Pancreas (tissue), 10 donors: Measurements from ENCODE around the gene APP. TPM values are rescaled to one million over a fixed set of nuclear protein-coding genes. Genes with fewer than 3 reads are reported as not detected.

Experiments used
- ATAC-seq, 4 donors: fragments of 200-7000 bp; cut with Tn5 transposase; one replicate each; pipeline versions ENCODE4 v1.8.0 to v1.9.1; 2020; ENCODE audit warnings: mild to moderate bottlenecking in 4 of 4, moderate library complexity in 4 of 4
- DNase-seq, 6 donors: peaks; one replicate each; pipeline ENCODE4 v3.0.0-alpha.2; 2020
- FAIRE-seq: peaks from 2 replicates; lab custom pipeline; 2012; peaks lifted over from hg19 to GRCh38; lab: Jason Lieb, UNC
- H3K27ac ChIP-seq, 4 donors: fragments of 200-600 bp; sonication (generic); 1 replicate in 3 of 4; 2 replicates in 1 of 4; pipeline versions ENCODE4 v1.5.0 to v1.8.0; 2020
- H3K27me3 ChIP-seq, 4 donors: fragments of 200-600 bp; one replicate each; pipeline ENCODE4 v1.8.0; 2021
- H3K36me3 ChIP-seq, 3 donors: fragments of 200-600 bp; sonication (generic) in 1 of 3; one replicate each; pipeline versions ENCODE4 v1.5.0 to v1.8.0; 2020 to 2021
- H3K4me1 ChIP-seq, 3 donors: fragments of 200-600 bp; one replicate each; pipeline ENCODE4 v1.8.0; 2021
- H3K4me3 ChIP-seq, 4 donors: fragments of 200-600 bp; sonication (generic) in 2 of 4; one replicate each; pipeline versions ENCODE4 v1.5.0 to v1.8.0; 2020 to 2021
- H3K9me3 ChIP-seq, 4 donors: fragments of 200-600 bp; one replicate each; pipeline ENCODE4 v1.8.0; 2021
- WGBS, 2 donors: extraction: QIAGEN DNeasy Blood & Tissue Kit; methylation state at CpG; one replicate each; pipeline ENCODE4 v1.1.7; 2013; 5-methylcytosine and 5-hydroxymethylcytosine counted together
- intact Hi-C, 3 donors: fragments of 100-400 bp; cut with DNase I; formaldehyde crosslinking; loops; one replicate each; pipeline versions ENCODE4 v1.11.1 to v1.14.2; 2022
- polyA plus RNA-seq, 2 donors: library from polyadenylated mRNA; stranded (reverse); fragments of 200-250 nt; gene quantifications; one replicate each; pipeline ENCODE4 v1.2.3, GENCODE V29; 2013
- total RNA-seq, 6 donors: library from RNA; stranded (reverse); fragmentation: NEBNext Ultra II Directional in 4 of 6; extraction: Animal tissue kit (Norgen Biotek cat#: 25700) in 4 of 6; gene quantifications; one replicate each; pipeline versions ENCODE4 v1.2.1 to v1.2.4, GENCODE V29; 2021 to 2023
- TF ChIP-seq, protein P1 (sequence below), 4 donors: fragments of 200-600 bp; sonication (generic) in 3 of 4; IDR thresholded peaks; one replicate each; pipeline versions ENCODE4 v1.5.0 to v1.8.0; 2021; ENCODE audit warnings: antibody characterized with exemption in 4 of 4
- donor health status: healthy with polysubstance abuse.
- donor health status: DM: no; HTN: no; CAD: no; lungs with moderate emphysema.
- donor health status: DM: no; HTN: no; CAD: no.
- donor health status: control.
- donor health status: control.
- donor health status: Bipolar disorder and iron deficiency.
- donor health status: DM: yes; HTN: yes; CAD: no.
- donor health status: DM: no; HTN: no; CAD: no.
- donor health status: DM: no; HTN: no; CAD: no.
- donor health status: DM: yes; HTN: yes; CAD: no.

The APP gene
- total and polyA plus RNA-seq, 8 donors: 50.7 to 372 (median 165) TPM

DNA sequence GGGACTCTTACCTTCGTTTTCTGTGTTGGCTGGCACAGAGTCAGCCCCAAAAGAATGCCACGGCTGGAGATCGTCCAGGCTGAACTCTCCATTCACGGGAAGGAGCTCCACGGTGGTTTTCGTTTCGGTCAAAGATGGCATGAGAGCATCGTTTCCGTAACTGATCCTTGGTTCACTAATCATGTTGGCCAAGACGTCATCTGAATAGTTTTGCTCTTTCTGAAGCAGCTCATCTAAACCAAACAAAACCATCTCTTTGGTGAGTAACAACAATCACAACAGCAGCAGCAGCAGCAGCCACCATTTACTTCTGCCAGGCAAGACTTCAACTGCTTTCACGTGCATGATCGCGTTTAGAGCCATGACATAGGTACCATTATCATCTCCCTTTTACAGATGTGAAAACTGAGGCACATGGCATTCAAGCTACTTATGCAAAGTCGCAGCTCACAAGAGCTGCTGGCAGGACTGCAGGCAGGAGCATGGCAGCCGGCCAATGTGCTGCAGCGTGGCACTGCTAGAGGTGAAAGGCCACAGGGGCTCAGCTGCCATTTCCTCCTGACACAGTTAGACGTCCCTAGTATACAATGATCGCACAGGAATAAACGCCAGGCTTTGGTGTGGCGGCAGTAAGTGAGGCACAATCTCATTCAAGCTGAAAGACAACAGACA is 258.7 kb downstream of the APP start:
- Histone ChIP-seq H3K4me1 (peaks cover 0 to 13% (median 11%) of the 10 kb centered on the region in 3 donors), H3K4me3 (no peak overlapping the region), H3K9me3 (no peaks in the 10 kb centered on the region), H3K27ac (no peak overlapping the region), H3K27me3 (no peaks in the 10 kb centered on the region), H3K36me3 (no peaks in the 10 kb centered on the region)
- DNase-seq (peak; percentile 44 to 84 (median 73)), FAIRE-seq (no peak), ATAC-seq (peak; percentile 68 to 80 (median 75))
- TF ChIP-seq, protein P1, sequence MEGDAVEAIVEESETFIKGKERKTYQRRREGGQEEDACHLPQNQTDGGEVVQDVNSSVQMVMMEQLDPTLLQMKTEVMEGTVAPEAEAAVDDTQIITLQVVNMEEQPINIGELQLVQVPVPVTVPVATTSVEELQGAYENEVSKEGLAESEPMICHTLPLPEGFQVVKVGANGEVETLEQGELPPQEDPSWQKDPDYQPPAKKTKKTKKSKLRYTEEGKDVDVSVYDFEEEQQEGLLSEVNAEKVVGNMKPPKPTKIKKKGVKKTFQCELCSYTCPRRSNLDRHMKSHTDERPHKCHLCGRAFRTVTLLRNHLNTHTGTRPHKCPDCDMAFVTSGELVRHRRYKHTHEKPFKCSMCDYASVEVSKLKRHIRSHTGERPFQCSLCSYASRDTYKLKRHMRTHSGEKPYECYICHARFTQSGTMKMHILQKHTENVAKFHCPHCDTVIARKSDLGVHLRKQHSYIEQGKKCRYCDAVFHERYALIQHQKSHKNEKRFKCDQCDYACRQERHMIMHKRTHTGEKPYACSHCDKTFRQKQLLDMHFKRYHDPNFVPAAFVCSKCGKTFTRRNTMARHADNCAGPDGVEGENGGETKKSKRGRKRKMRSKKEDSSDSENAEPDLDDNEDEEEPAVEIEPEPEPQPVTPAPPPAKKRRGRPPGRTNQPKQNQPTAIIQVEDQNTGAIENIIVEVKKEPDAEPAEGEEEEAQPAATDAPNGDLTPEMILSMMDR (IDR thresholded peaks at IDR 0.05): no peak
- 65 to 67% methylated on average over 20 of the region's 20 CpGs for WGBS, 2 donors
- intact Hi-C loops: no loop called here

DNA sequence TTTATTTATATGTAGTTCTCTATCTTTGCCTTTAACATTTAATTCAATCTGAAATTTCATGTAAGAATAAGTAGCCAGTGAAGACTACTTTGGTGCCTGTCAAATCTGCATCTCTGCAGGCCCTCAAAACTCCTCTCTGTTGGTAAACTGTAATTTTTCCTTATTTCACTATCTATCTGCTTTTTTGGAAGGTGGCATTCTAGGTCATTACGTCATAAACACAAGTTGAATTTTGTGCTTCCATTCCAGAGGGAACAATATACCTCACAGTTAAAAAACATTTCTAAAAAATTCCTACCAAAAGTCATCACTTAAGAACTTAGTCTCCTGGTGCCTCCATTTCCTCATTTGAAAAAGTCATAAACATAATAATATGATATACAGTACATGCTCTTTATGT is 259.8 kb downstream of the APP start:
- FAIRE-seq (no peak), DNase-seq (no peak), ATAC-seq (no peak)
- H3K27me3 ChIP-seq: no peaks in the 10 kb centered on the region
- H3K9me3 ChIP-seq: no peaks in the 10 kb centered on the region
- intact Hi-C loops: no loop called here
- TF ChIP-seq, protein P1 (IDR thresholded peaks at IDR 0.05): no peak
- WGBS, 2 donors: 90 to 94% methylated on average over 1 of the region's 1 CpG
- H3K36me3 ChIP-seq: no peaks in the 10 kb centered on the region
- no peak overlapping the region for H3K27ac ChIP-seq
- peaks cover 0 to 13% (median 11%) of the 10 kb centered on the region in 3 donors for H3K4me1 ChIP-seq
- H3K4me3 ChIP-seq: no peak overlapping the region

DNA sequence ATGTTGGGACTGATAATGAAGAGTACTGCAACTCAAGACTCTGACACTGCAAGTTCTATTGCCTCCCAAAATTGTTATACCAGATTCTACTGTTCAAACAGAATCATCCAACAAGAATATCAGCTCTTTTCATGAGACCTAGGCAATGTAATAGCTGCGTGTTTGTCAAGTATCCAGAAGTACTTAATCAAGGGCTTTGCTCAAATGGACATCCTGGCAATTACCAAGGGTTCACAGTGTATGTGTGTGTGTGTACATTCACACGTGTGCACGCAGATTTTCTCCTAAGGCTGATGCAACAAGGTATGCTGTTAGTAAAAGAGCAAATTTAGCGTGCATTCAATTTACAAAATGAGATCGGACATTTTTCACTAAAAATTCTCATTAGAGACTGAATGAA is 261.2 kb downstream of the APP start:
- DNase-seq (no peak), FAIRE-seq (no peak), ATAC-seq (peak in 3 of 4 donors; percentile 58 to 66 (median 61))
- no peaks in the 10 kb centered on the region for H3K27me3 ChIP-seq
- no peaks in the 10 kb centered on the region for H3K36me3 ChIP-seq
- 27 to 41% methylated on average over 5 of the region's 5 CpGs for WGBS, 2 donors
- H3K27ac ChIP-seq: no peak overlapping the region
- H3K4me1 ChIP-seq: peaks cover 0 to 13% (median 11%) of the 10 kb centered on the region in 3 donors
- no peak overlapping the region for H3K4me3 ChIP-seq
- TF ChIP-seq, protein P1 (IDR thresholded peaks at IDR 0.05): no peak
- H3K9me3 ChIP-seq: no peaks in the 10 kb centered on the region
- intact Hi-C loops: no loop called here

DNA sequence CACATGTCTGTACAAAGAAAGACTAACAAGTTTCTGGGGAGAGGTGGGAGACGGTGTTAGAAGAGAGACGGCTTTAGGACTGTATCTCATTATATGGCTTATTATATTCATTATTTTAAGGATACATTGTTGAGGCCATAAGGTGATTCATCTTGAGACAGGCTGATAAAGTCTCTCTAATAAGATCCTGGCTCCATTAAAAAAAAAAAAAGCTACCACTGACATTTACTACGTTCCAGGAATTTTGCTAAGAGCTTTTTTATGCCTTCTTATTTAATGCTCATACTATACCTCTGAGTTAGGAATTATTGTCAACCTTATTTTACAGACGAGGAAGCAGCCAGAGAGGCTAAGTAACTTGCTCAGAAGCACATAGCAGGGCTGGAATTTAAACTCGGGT is 262.1 kb downstream of the APP start:
- ATAC-seq: no peak
- TF ChIP-seq, protein P1 (IDR thresholded peaks at IDR 0.05): no peak
- H3K27ac ChIP-seq: no peak overlapping the region
- FAIRE-seq: no peak
- H3K4me3 ChIP-seq: no peak overlapping the region
- H3K27me3 ChIP-seq: no peaks in the 10 kb centered on the region
- intact Hi-C loops: no loop called here
- peaks cover 0 to 13% (median 11%) of the 10 kb centered on the region in 3 donors for H3K4me1 ChIP-seq
- H3K36me3 ChIP-seq: peaks cover 0 to 6% (median 0%) of the 10 kb centered on the region in 3 donors
- no peaks in the 10 kb centered on the region for H3K9me3 ChIP-seq
- no peak for DNase-seq
- WGBS, 2 donors: 74 to 76% methylated on average over 5 of the region's 5 CpGs
